Body of pancreas (tissue), 4 donors: ENCODE results near the gene COL9A3. TPM values are rescaled to one million over a fixed set of nuclear protein-coding genes. Genes with fewer than 3 reads are reported as not detected.

Source experiments
- ATAC-seq: fragments of 150-250 bp; one replicate; pipeline ENCODE4 v1.9.1; 2016
- DNase-seq, 4 donors: peaks; one replicate each; pipeline ENCODE4 v3.0.0-alpha.2; 2019
- H3K27ac ChIP-seq, 4 donors: fragments of 200-600 bp; sonication (generic); 1 replicate in 3 of 4; 2 replicates in 1 of 4; pipeline versions ENCODE4 v1.5.1 to v1.6.1; 2016 to 2019; ENCODE audit warnings: mild to moderate bottlenecking in 1 of 4, mixed read lengths in 1 of 4, moderate library complexity in 1 of 4
- H3K27me3 ChIP-seq, 2 donors: fragments of 200-600 bp; sonication (generic); one replicate each; pipeline ENCODE4 v1.6.0; 2016; ENCODE audit warnings: mild to moderate bottlenecking in 1 of 2
- H3K36me3 ChIP-seq, 2 donors: fragments of 200-600 bp; sonication (generic); replicated peaks in 1 of 2; 2 replicates each; pipeline ENCODE4 v1.5.1; 2016; ENCODE audit warnings: low read depth in 2 of 2; ENCODE audit not compliant: insufficient read depth in 1 of 2
- H3K4me1 ChIP-seq: fragments of 200-600 bp; sonication (generic); one replicate; pipeline ENCODE4 v1.6.0; 2016
- H3K4me3 ChIP-seq, 2 donors: fragments of 200-600 bp; sonication (generic); 1 replicate in 1 of 2; 2 replicates in 1 of 2; pipeline ENCODE4 v1.5.1; 2016 to 2019
- H3K9me3 ChIP-seq, 3 donors: fragments of 200-600 bp; sonication (generic); 1 replicate in 2 of 3; 2 replicates in 1 of 3; pipeline ENCODE4 v1.5.1; 2016
- CTCF ChIP-seq, 7 experiments: fragments of 450-650 bp in 4 of 7; fragments of 200-600 bp in 3 of 7; sonication (generic) in 3 of 7; IDR thresholded peaks; one replicate each; pipeline ENCODE4 v1.5.1; 2016 to 2019; ENCODE audit warnings: antibody characterized with exemption in 7 of 7
- POLR2A ChIP-seq, 3 donors: fragments of 450-650 bp; IDR thresholded peaks; one replicate each; pipeline ENCODE4 v1.6.1; 2016; ENCODE audit warnings: antibody characterized with exemption in 3 of 3, mild to moderate bottlenecking in 2 of 3
- WGBS, 2 donors: methylation state at CpG; one replicate each; pipeline ENCODE4 v1.1.5; 2017; 5-methylcytosine and 5-hydroxymethylcytosine counted together
- intact Hi-C: fragments of 100-400 bp; cut with DNase I; formaldehyde crosslinking; loops from one replicate; pipeline ENCODE4 v1.15.1; 2023
- total RNA-seq, 2 donors: library from RNA; depleted of rRNA; stranded (reverse); fragments of >200 nt; gene quantifications; one replicate each; pipeline ENCODE4 v1.1.0, GENCODE V29; 2016

The COL9A3 gene
- total RNA-seq, 2 donors from 2014 or later = 25.2 to 69.5 TPM

DNA sequence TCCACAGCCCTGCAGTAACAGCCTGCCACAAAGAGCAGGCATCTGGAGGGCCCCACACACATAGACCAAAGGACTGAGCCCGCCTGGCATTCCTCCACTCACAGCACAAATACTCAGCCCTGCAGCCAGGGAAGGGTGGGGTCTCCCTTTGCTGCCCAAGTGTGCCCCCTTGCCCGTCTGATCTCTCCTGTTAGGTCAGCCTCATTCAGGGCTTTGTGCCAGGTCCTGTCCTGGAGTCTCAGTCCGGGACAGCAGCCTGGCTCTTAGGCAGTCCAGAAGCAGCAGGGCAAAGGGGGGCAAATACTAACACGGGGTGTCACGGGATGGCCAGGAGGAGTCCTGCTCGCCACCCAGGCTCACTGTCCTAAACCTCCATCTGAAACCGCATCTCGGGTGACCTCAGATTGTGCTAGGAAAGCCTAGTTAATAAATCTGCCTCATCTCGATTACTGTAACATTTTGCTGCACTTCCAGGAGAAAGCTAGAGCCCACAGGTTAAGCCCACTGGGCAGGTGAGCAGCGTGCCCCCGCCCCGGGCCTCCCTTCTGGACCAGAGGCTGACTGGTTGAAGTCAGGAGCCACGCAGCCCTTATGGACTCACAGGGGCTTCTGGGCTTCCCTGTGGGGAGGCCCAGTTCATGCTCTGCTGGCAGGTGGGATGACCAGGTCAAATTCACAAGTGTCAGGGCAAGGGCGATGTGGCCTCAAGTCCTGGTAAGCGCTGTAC lies 15.4 kb upstream of the COL9A3 start:
- intact Hi-C loops = no loop called here
- 80 to 100% methylated on average over 1 to 15 of the region's 15 CpGs for WGBS, 2 donors
- no peak overlapping the region for H3K4me3 ChIP-seq
- DNase-seq (no peak), ATAC-seq (no peak)
- peaks cover 31% of the 10 kb centered on the region for H3K4me1 ChIP-seq
- H3K36me3 ChIP-seq = peaks cover 0 to 13% of the 10 kb centered on the region in 2 donors
- TF ChIP-seq POLR2A (IDR thresholded peaks at IDR 0.05) (no peak), CTCF (IDR thresholded peaks at IDR 0.05) (no peak)
- H3K27me3 ChIP-seq = no peaks in the 10 kb centered on the region
- no peaks in the 10 kb centered on the region for H3K9me3 ChIP-seq
- H3K27ac ChIP-seq = no peak overlapping the region

GRCh38 chr20:62802026-62802712 lies 14.7 kb upstream of the COL9A3 start:
- H3K4me3 ChIP-seq = no peak overlapping the region
- DNase-seq = no peak
- no peak for ATAC-seq
- H3K36me3 ChIP-seq = peaks cover 0 to 13% of the 10 kb centered on the region in 2 donors
- no peaks in the 10 kb centered on the region for H3K9me3 ChIP-seq
- TF ChIP-seq CTCF (IDR thresholded peaks at IDR 0.05) (no peak), POLR2A (IDR thresholded peaks at IDR 0.05) (no peak)
- peaks cover 35% of the 10 kb centered on the region for H3K4me1 ChIP-seq
- WGBS, 2 donors = 73 to 78% methylated on average over 21 to 22 of the region's 22 CpGs
- intact Hi-C loops = no loop called here
- H3K27me3 ChIP-seq = no peaks in the 10 kb centered on the region
- H3K27ac ChIP-seq = no peak overlapping the region

DNA sequence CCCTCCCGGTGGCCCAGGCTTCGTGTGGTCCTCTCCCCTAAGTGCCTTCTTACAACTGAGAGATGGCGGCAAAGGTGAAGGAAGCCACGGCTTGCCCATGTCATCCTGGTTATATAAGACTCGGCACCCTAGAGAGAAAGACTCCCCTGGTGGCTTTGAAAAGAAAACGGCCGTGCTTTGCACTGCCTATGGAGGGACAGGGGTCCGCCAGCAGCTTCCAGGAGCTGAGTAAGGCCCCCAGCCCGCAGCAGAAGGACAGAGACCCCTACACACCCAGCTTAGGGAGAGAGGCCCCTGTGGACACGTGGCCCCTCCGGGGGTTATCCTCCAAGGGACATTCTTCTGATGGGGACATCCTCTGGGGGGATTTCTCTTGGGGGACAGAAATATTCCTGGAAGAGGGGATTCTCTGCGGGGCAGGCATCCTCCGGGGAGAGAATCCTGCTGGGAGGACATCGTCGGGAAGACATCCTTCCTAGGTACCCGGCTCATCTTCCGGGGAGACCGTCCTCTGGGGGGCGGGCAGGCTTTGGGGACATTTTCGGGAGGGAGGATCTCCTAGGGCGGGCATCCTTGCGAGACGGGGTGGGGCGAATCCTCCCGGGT lies 12.7 kb upstream of the COL9A3 start:
- no peaks in the 10 kb centered on the region for H3K27me3 ChIP-seq
- no peak for ATAC-seq

DNA sequence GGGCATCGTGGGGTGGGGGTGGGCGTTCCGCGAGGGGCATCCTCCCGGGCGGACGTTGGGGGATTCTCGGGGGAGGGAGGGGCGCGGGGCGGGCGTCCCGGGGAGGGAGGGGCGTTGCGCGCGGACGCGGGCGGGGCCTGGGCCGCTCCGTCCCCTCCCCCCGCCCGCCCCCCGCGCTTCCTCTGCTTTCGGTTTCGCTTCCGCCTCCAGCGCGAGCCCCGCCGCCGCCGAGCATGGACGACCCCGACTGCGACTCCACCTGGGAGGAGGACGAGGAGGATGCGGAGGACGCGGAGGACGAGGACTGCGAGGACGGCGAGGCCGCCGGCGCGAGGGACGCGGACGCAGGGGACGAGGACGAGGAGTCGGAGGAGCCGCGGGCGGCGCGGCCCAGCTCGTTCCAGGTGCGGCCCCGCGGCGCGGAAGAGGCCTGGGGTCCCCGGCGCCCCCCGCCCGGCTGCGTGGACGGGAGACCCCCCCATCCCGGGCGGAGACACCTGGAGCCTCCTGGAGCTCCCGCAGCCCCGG lies 12.2 kb upstream of the COL9A3 start, which contains the start of gene OGFR:
TSS of gene OGFR (plus strand) at position 209 of the 528 bp plus-strand sequence. CDS start at position 234, 25 bp downstream.
- peak; percentile 61 for ATAC-seq
- Histone ChIP-seq H3K4me1 (peaks cover 24% of the 10 kb centered on the region), H3K4me3 (peak within 1 kb of the TSS; percentile 88 to 93), H3K27ac (peak within 1 kb of the TSS; percentile 8 to 81 (median 74)), H3K9me3 (no peaks in the 10 kb centered on the region), H3K36me3 (peaks cover 7 to 11% of the 10 kb centered on the region in 2 donors), H3K27me3 (no peaks in the 10 kb centered on the region)
- no peak for TF ChIP-seq CTCF (IDR thresholded peaks at IDR 0.05)
- peak in 1 of 3 donors; percentile 46 for TF ChIP-seq POLR2A (IDR thresholded peaks at IDR 0.05)
- intact Hi-C loops = no loop called here
- DNase-seq = peak; percentile 55 to 66 (median 58)
- 0% methylated on average over 50 of the region's 77 CpGs; no CpG with 5 or more reads in 1 of the 2 donors for WGBS, 2 donors

More for the DNA sequence above, 12.7 kb upstream of the COL9A3 start:
- Histone ChIP-seq H3K9me3 (no peaks in the 10 kb centered on the region), H3K4me1 (peaks cover 24% of the 10 kb centered on the region), H3K36me3 (peaks cover 1 to 8% of the 10 kb centered on the region in 2 donors), H3K4me3 (peak overlapping the region; percentile 88 to 93), H3K27ac (peak overlapping the region in 3 of 4 donors; percentile 13 to 81 (median 75))
- no peak for DNase-seq
- 22 to 28% methylated on average over 15 to 25 of the region's 25 CpGs for WGBS, 2 donors
- intact Hi-C loops = no loop called here
- no peak for TF ChIP-seq POLR2A (IDR thresholded peaks at IDR 0.05)
- no peak for TF ChIP-seq CTCF (IDR thresholded peaks at IDR 0.05)
